ENCODE measurements around the gene UQCRQ.

Gene UQCRQ

GRCh38 chr5:132868754-132869153 is 2.3 kb downstream of the UQCRQ start:
- no peak for DNase-seq (ENCODE audit: low read depth)
- no peak overlapping the region for H3K4me3 ChIP-seq (ENCODE audit: low read depth, low read length)
- no peak for TF ChIP-seq CTCF (IDR thresholded peaks at IDR 0.05; ENCODE audit: control insufficient read depth, extremely low read depth, insufficient read depth)

GRCh38 chr5:132870801-132871200 is 4.4 kb downstream of the UQCRQ start:
- TF ChIP-seq CTCF (IDR thresholded peaks at IDR 0.05; ENCODE audit: control insufficient read depth, extremely low read depth, insufficient read depth): no peak
- no peak for DNase-seq (ENCODE audit: low read depth)
- no peak overlapping the region for H3K4me3 ChIP-seq (ENCODE audit: low read depth, low read length)

DNA sequence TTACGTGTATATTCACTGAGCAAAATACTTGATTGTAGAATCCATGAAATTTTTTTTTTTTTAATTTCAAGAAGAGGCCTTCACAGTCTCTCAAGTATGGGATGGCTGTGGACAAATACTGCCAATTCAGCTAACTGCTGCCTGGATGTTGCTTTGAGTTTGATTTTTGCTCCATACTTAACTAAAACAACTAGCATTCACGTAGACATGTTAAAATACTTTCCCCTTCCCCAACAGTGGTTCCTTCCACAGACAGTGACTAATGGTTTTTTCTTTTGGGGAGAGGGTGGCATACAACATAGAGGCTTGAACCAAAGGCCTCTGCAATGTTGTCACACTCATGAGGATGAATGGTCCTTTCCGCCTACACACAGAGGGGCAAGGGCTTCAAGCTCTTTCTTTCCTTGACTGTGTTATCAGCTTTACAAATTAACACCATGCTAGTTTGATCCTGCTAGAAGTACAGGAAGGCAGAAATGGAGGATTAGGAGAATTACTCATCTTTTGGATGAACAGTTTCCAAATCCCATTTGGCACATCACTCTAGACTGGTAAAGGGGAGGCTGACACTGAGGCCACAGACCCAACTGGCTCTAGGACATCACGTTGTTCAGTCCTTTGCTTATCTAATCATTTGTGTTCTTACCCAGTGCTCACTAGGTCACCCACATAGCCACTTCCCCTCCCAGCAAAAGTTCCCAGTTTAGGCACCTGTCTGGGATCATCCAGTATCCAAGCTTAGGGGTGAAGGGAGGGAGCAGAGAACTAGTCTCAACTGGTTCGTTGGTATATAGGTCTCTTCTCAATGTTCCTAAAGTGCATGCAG is 5.2 kb downstream of the UQCRQ start:
- TF ChIP-seq CTCF (IDR thresholded peaks at IDR 0.05; ENCODE audit: control insufficient read depth, extremely low read depth, insufficient read depth): no peak
- DNase-seq (ENCODE audit: low read depth): no peak
- no peak overlapping the region for H3K4me3 ChIP-seq (ENCODE audit: low read depth, low read length)

DNA sequence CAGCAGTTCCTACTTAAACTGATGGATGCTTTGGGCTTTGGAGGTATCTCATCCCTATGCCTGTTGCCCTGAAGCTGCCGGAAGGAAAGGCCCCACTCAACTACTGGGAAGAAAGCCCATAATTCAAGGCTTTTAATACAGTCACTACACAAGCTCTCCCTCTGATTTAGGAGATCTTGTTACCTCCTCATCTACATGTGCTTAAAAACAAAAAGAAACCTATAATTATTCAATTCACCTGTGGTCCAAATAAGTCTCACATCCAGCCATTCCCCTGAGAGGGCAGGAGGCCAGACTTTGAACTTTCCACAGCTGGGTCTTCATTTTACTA is 6.3 kb downstream of the UQCRQ start:
- DNase-seq (ENCODE audit: low read depth): no peak
- H3K4me3 ChIP-seq (ENCODE audit: low read depth, low read length): no peak overlapping the region
- TF ChIP-seq CTCF (IDR thresholded peaks at IDR 0.05; ENCODE audit: control insufficient read depth, extremely low read depth, insufficient read depth): no peak

DNA sequence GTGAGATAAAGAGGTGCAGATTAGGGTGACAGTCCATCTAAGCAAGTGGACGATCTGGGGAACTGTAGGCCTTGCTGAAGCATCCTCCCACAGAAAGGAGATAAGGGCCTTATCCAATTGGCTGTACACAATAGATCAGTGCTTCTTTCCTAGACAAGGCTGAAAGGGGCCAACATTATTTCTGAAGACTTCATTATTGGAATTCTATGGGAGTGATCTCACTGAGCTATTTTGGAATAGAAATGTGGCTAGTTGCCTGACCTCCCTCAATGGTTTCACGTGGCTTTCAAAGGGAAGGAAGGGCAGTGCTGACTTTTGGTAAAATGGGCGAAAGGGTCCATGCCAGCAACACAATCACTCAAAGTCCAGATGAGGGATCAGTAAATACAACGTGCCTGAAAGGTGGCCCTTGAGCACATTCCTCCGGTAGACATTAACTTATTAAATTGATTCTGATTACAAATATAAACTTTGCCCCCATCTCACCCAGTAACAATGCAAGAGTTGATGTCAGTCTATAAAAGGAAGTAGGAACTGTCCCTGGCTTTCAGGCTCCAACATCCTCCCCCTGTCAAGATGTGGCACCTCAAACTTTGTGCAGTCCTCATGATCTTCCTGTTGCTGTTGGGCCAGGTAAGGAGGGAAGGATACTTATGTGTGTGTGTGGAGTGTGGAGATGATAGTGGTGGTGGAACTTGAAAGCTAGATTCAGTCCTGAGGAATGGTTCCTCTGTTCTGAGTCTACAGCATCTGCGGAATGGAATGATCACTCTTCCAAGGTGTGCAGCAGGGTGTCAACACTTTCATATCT is 6.9 kb downstream of the UQCRQ start, which contains the start of gene LEAP2:
TSS of gene LEAP2 (plus strand) at position 550 of the 811 bp plus-strand sequence. CDS start at position 577, 27 bp downstream.
- no peak for TF ChIP-seq CTCF (IDR thresholded peaks at IDR 0.05; ENCODE audit: control insufficient read depth, extremely low read depth, insufficient read depth)
- no peak within 1 kb of the TSS for H3K4me3 ChIP-seq (ENCODE audit: low read depth, low read length)
- DNase-seq (ENCODE audit: low read depth): no peak

- no peak for DNase-seq (ENCODE audit: low read depth)
- H3K4me3 ChIP-seq (ENCODE audit: low read depth, low read length): no peak overlapping the region
- no peak for TF ChIP-seq CTCF (IDR thresholded peaks at IDR 0.05; ENCODE audit: control insufficient read depth, extremely low read depth, insufficient read depth)
Observed at GRCh38 chr5:132873930-132874271, 7.5 kb downstream of the UQCRQ start.
